CD4-positive, alpha-beta T cell treated with Interferon alpha-2 for 1 hour (primary cell): Measurements from ENCODE around the gene WNT6.

ENCODE experiments used
- DNase-seq, 2 donors: peaks; one replicate each; pipeline ENCODE4 v3.0.0-alpha.2; 2020 to 2022

WNT6 gene

DNA sequence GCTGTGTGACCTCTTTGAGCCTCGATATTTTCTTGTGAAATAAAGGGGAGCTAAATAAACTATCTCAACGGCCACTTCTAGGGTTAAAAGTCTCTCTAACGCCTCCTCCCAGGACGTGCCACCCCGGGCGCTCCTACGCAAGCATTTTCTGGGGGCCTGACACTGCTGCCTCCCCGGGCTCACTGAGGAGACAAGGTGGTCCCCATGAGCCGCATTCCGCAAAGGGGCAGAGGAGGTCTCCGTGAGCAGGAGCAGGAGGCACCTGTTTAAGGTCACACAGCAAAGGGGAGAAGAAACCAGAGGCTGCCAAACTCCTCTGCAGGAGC lies 20.1 kb downstream of the WNT6 start:
- no peak for DNase-seq

DNA sequence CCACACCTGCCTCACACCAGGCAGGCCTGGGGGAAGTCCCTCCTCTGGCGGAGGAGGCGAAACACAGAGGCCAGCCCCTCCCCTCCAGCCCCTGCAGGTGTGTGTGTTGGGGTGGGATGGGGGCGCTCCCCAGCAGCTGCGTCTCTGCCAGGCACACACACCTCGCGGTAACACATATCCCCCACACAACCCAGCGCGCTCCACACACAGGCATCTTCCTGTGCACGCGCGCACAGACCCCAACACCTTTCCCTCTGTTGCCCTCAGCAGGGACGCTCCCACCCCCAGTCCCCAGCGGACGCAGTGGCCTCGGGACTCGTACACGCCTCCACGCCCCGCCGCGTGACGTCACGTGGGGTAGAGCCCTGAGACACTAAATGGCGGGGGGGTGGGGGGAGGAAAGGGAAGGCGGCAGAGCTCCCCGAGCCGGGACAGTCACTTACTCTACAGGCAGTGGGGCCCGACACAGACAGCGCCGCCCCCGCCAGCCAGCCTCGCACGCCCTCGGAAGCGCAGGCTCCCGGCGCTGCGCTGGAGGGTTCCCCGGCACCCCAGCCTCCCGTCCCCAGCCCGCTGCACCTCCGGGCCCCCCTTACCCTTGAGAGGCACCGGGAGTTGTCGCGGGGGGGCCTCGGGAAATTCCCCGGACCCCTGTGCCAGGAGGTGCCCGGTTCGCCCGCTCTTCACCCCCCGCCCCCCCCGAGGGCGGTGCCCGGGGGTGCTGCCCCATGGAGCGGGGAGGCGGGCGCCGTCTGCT lies 20.7 kb downstream of the WNT6 start, which contains the start of gene WNT10A:
Gene WNT10A (plus strand): TSS at position 751 of the 757 bp plus-strand sequence. CDS start 144 bp downstream, outside the sequence.
- DNase-seq: peak; percentile 87 to 90

DNA sequence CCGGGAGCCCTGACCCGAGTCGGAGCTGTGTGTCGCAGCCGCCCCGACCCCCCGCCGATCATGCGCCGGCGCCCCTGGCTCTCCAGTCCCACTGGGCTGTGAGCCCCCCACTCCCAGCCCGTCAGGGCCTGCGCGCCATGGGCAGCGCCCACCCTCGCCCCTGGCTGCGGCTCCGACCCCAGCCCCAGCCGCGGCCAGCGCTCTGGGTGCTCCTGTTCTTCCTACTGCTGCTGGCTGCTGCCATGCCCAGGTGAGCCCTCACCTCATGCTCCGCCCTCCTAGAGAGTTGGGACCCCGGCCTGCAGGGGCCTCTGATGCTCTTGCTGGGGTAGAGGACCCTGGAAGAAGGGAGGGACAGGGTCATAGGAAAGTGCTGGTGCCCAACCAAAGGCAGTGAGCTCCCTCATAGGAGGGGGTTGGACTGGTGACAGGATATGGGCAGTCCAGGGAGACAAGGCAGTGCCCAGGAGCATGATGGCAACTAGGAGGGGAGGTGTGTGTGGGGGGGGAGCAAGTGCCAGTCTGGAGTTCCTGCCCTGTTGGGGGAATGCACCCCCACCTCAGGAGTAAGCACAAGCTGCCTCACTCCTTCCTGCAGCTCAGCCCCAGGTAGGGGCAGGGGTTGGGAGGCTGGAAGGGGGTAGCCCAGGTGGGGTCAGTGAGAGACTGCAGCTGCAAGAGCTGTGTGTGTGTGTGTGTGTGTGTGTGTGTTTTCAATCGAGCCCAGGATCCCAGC lies 21.4 kb downstream of the WNT6 start:
- no peak for DNase-seq

DNA sequence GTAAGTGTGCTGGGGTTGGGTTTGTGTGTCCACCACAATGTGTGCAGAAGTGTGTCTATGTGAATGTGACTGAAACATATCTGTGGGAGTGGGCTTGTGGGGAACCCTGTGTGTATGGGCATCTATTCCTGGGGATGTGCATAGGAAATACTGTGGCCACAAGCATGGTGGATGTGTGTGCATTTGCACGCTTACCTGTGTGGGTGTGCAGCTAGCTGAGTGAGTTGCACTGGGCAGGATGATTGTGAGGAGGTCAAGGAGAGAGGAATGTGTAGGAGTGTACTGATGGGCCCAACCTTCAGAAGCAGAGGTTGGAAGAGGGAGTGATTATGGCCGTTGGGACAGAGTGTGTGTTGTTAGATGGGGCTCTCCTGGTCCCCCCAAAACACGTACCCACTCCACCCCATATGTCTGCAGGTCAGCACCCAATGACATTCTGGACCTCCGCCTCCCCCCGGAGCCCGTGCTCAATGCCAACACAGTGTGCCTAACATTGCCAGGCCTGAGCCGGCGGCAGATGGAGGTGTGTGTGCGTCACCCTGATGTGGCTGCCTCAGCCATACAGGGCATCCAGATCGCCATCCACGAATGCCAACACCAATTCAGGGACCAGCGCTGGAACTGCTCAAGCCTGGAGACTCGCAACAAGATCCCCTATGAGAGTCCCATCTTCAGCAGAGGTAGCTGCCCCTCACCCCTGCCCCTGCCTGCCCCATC lies 22.3 kb downstream of the WNT6 start:
- no peak for DNase-seq

DNA sequence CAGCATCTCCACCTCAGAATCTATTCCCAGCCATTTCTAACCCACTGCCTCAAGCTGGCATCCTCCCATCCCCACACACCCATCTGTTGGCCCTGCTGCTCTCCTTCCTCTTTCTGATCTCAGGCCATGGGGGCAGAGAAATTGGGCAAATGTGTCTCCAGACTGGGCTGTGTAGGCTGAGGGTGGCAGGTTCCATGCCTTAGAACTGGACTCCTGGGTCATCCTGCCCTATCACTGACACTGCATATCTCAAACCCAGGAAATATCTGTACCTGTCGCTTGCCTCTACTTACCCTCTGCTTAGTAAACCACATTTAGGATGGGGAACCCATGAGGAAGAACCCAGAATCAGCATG lies 22.8 kb downstream of the WNT6 start:
- DNase-seq: no peak

DNA sequence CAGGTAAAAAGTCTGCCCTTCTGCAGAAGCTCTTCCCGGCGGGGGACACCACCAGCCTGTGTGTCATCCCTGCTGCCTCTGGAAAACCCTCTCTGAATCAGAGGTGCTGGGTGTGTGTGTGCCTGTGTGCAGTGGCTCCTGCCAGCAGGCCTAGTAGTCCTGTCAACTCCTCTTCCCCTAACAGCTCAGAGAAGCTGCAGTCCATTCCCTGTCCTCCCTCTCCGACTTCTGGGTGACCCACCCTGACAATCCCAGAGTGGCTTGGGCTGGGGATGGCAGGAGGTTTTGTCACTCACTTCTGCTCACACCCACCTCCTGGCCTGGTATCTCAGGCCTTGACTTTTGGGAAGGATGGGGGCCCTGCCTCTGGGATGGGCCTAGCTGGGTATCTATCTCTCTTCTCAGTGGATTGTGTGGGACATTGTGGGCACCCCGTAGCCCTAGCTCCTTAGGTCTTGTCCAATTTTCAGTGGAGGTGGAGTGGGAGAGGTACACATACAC lies 23.3 kb downstream of the WNT6 start:
- DNase-seq: no peak

DNA sequence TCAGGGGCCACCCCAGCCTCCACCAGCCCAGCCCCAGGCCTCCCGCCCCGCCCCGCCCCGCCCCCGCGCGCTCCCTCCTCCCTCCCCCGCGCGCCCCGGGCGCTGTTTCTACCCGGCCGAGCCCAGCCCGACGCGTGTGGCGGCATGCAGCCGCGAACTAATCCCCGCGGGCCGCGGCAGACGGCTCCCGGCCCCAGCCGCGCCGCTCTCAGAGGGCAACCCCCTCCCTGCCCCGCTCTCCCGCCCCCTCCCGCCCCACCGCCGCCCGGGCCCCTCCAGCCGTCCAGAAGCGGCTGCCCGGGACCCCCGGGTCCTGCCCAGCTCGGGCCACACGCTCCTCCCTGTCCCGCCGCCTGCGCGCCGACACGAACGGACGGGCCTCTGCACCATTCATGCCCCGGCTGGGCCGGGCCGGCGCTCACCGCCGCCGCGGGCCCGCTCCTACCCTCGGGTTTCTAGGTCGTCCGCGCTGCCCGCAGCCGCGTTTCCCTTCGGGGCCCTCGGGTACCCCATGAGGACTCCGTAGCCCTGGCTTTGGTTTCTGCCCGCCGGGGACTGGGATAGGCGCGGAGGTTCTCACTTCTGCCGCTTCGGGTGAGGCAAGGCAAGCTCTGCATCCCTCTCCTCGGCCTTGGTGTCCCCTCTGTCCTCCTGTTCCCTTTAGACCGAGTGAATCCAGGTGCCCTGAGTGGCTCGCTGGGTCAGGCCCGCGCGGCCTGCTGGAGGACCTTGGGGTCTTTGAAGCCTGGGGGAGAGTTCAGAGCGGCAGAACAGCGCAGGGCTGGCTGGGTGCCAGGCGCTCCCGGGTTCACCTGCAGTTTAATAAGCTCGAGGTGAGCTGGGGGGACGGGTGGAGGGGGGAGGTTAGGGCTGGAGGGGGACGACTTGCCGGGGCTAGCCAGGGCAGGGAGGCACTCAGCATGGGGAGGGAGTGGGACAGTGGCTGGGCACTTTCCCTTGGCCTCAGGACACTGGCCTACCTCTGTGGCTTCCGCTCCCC lies 24.2 kb downstream of the WNT6 start:
- DNase-seq: peak in 1 of 2 donors; percentile 55

DNA sequence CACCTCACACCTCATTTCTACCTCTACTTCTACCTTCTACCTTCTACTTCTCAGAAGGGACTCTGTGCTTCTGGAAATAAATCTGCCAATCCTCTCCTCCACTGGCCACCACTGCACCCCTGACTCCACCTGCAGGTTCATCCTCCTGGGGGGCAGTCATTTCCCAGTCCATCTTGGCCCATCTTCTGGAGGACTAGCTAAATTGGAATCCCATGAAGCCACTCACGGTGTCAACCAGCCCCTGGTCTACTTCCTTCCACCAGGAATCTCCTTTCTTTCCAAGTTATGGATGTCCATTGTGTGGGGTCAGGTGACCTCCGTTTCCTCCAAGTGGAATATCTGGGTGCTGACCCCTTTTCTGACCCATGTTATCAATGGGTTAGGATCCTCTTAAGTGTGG lies 24.9 kb downstream of the WNT6 start:
- DNase-seq: no peak

DNA sequence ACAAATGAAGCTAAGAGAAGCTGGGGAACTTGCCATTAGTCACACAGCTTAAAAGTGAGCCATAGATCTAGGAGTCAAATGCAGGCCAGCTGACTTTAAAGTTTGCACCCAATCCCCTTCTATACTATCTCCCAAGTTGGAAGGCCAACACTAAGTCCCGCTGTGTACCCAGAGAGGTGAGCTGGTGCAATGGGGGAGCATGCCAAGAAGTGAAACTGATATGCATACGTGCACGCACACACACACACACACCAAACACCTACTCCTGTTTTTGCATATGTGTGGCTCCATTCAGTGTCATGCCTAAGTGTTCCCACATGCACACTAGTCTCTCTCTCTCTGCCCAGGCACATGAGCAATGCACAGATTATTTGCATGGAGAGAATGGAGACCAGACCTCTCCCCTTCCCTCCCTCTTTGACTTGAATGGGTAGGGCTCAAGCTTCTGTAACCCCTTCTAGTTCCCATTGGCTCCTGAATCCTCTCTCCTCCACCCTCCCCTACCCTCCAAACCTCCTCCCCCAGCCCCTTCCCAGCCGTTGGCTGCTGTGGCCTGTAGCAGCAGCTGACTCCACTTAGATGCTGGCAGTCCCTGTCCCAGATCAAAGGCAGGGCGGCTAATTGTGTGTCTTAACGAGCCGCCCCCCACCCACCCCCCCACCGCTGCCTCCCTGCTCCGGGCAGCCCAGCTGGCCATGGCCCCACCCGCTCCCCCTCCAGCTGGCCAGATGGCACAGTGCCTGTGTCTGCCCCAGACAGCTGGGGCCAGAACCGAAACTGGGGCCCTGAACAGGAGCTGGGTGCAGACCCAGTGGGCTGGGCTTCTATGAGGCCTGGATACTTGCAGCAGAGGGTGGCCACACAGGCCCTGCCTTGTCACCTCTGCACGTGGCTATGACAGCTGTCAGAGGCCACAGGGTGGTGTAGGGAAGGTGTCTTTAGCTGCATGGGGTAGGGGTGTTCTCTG lies 26.7 kb downstream of the WNT6 start:
- no peak for DNase-seq

DNA sequence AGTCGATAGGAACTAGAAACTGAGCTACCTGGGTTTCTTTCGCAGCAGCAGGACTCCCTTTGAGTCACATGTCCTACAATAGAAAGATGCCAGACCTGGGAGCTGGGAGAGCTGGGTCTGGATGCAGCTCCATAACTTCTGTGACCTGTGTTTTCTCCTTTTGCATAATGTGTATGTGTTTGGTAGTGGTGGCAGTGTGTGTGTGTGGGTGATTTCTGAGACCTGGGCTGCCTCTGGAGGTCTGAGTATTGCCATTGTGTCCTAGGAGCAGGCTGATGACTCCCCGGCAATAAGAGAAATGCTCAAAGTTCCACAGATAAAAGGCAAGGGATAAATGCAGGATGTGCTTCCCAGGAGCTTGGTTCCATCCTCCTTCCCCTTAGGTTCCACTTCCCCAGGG lies 27.5 kb downstream of the WNT6 start:
- DNase-seq: no peak

DNA sequence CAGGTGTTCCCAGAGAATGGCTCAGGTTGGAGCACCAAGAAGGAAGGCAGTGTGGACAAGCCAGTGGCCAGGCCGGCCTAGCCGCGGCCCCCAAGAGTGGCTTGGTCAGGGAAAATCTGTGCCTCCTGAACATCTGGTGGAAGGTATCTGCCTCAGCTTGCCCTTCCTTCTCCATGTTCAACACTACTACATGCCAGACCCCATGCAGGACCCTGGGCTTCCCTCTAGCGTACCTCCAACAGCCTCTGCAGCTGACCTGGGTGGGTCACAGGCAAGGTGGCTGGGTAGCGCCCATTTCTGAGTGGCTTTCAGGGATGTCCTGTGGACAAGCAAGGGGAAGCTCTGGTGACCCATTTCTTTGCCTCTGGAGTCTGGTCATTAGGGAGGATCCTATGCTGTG lies 28.7 kb downstream of the WNT6 start:
- no peak for DNase-seq

DNA sequence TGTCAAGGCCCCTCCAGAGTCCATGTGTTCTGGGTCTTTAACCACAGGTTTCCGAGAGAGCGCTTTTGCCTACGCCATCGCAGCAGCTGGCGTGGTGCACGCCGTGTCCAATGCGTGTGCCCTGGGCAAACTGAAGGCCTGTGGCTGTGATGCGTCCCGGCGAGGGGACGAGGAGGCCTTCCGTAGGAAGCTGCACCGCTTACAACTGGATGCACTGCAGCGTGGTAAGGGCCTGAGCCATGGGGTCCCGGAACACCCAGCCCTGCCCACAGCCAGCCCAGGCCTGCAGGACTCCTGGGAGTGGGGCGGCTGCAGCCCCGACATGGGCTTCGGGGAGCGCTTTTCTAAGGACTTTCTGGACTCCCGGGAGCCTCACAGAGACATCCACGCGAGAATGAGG lies 30.3 kb downstream of the WNT6 start:
- no peak for DNase-seq

DNA sequence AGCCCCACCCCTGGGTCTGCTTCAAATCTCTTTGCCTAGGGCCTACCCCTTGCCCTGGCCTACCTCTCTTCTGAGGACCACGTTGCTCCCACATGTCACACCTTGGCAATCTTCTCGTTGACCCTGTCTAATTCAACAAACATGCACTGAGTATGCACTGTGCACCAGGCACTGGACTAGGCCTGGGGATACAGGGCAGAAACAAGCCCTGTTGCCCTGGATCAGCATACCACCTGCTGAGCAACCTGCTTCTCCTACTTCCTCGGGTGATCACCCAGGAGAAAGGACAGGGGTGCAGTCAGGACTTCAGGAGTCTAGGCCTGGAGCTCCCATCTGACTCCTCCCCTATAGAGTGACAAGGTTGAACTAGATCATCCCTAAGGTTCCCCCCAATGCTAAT lies 30.8 kb downstream of the WNT6 start:
- DNase-seq: no peak

DNA sequence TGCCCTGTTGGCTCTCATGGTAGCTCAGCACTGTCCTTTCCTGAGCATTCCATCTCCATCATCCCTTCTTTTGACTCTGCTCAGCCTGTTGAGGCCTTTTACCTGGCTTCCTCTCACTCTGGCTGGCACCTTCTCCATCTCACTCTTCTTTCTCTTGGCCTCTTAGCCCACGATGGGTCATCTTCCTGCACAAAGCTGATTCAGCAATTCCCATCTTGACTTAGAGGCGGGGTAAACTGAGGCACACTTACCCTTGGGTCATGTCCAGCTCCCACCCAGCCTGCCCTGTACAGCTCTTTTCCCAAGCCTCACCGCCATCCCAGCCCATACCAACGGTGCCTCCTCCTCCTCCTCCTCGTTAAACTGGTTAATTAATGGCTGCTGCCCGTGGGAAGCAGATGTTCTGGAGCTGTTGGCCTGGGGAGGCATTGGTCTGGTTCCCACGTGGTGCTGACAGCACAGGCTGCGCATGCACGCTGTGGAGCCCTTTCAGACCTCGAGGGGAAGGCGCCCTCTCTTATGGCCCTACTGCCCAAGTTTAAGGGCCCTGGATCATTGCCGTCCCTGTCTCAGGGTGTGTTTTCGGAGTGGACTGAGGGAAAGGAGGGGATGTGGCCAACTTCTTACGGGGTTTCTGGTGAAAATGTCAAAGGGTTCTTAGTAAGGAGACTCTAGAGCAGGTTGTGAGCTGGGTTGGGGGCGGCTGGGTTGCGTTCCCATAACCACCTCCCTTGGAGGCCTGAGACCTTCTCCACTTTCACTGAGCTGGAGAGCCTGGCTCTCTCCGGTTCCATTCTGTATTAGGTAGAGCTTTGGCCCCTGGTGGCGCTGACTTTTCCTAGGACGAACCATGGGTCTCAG lies 31.9 kb downstream of the WNT6 start:
- no peak for DNase-seq

DNA sequence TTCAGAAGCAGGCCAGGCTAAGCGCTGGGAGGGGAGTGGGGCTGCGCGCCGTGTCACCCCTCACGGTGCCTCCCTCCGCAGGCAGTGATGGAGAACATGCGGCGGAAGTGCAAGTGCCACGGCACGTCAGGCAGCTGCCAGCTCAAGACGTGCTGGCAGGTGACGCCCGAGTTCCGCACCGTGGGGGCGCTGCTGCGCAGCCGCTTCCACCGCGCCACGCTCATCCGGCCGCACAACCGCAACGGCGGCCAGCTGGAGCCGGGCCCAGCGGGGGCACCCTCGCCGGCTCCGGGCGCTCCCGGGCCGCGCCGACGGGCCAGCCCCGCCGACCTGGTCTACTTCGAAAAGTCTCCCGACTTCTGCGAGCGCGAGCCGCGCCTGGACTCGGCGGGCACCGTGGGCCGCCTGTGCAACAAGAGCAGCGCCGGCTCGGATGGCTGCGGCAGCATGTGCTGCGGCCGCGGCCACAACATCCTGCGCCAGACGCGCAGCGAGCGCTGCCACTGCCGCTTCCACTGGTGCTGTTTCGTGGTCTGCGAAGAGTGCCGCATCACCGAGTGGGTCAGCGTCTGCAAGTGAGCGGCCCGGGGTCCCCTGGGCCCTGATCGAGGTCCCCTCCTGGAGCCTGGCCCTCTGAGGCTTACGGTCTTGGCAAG lies 33.2 kb downstream of the WNT6 start:
- peak; percentile 87 to 88 for DNase-seq

DNA sequence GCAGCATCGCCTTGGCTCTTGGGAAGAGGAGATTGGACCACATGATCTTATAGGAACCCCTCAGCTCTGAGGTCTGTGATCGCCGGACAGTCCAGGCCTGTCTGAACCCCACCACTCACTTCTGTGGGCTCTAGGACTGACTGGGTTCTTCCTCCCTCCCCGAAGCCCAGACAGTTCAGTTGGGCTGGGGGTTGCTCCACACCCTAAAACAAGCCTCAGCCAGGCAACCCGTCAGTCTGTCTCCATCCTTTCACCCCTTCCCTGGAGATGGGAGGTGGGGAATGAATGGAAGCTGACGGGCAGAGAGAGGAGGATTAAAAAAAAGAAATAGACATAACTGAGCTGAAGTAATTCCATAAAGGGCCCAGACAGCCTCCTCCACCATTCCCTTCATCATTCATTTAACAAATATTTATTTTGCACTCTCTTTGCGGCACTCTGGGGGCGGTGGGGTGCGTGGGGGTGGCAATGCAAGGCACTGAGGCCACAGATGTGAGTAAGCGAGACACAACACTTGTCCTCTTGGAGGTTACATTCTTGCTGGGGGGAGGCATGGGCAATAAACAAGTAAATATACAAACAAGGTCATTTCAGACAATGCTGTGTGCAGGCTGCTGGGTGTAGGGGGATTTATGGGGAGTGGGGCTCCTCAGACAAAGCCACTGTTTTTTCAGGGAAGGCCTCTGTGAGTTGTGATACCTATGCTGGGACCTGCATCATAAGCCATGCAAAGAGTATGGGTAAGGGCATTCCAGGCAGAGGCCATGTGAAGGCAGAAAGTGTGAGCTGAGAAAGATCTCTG lies 33.9 kb downstream of the WNT6 start:
- no peak for DNase-seq

DNA sequence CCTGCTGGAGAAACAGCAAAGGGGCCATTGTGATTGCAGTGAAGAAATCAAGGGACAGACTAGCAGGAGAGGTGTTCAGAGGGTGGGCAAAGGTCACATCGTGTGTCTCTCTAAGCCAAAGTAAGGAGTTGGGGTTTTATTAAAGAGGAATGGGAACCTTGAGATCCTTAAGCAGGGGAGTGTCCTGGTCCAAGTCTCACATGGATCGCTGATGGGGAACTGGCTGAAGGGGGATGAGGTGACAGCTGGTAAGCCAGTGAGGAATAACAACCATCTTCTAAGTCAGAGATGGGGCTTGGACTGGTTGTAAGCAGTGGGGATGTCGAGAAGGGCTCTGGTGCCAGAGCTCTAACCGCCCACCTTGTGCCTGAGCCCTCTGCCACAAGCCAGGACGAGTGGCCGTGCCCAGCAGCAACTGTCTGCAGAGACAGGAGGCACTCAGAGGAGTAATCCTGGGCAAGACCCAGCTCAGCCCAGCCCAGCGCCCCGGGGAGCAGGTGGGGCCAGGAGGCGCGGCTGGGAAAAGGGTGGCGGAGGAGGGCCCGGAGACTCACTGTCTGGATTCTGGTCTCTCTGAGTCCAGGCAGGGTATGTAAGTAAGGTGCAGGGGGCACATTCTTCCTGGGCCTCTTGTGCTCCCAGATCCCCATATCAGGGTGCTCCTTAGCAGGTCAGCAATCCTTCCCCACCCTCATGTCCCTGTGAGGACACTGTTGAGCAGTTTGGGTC lies 34.7 kb downstream of the WNT6 start:
- no peak for DNase-seq

DNA sequence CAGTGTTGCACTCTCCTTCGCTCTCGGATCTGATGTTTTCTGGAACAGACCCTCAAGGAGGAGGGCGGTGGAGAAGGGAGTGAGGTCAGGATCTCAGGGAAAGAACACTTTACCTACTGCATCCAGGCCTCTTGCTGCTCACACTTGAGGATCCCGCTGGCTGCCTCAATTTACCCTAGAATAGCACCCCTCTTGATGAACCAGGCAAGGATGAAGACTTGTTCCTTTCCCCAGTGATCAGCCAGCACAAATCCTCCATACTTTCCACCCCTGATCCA lies 35.2 kb downstream of the WNT6 start:
- DNase-seq: no peak
